ENCODE data around the gene RAD52.

Gene RAD52

DNA sequence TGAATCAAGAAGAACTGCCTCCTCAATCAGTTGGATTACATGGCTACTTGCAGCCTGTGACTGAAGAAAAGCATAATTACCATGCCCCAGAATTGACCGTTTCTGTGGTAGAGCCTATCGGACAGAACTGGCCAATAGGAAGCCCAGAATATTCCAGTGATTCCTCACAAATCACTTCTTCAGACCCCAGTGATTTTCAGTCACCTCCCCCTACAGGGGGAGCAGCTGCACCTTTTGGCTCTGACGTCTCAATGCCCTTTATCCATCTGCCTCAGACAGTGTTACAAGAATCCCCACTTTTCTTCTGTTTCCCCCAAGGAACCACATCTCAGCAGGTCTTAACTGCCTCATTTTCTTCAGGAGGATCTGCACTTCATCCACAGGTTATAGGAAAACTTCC lies 80.8 kb downstream of the RAD52 start:
- DNase-seq (ENCODE audit: low read depth): no peak

GRCh38 chr12:867905-868304 lies 81.6 kb downstream of the RAD52 start:
- DNase-seq (ENCODE audit: low read depth): no peak

DNA sequence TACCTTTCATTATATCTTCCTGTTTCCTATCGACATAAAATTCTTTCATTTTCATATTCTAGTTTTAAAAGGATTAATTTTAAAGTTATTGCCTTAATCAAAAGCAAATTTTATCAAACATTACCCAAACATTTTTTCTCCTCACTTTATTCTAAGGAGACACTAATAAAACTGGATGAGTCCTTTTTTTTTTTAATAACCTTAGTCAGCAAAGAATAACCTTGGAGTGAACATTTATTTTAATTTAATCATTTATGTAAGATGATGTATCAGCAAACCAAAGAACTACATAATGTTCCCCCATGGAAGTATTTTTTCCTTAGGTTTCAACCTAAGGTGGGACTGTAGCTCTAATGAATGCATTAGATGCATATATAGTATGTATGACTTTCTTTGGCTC lies 83.9 kb downstream of the RAD52 start:
- no peak for DNase-seq (ENCODE audit: low read depth)

DNA sequence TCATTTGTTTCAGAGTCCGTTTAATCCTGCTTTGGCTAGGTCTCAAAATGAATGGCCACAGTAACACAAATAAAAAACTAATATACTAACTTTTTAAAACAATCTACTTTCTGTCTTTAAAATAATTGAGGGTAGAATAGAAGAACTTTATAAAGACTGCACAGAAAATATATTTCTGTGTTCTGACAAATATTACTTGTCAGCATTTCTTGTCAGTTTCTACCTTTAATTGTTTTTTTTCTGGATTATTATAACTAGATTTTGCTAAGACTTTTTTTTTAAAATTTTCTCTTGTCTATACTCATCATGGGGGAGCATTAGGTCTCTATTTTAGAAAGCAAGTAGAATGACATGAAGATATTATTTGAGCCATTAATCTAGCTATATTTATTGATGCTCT lies 86.2 kb downstream of the RAD52 start:
- no peak for DNase-seq (ENCODE audit: low read depth)

GRCh38 chr12:862303-862911 lies 87.1 kb downstream of the RAD52 start:
- DNase-seq (ENCODE audit: low read depth): no peak
